IPS-NIHi7 (cell line): ENCODE results near the gene VN1R4.
"Not testable (repeated sequence)": the region's sequence is repeated elsewhere in the genome, so short reads cannot be mapped to it uniquely, and the experiment has no call there.

Experiments used
- DNase-seq: peaks from one replicate; pipeline ENCODE4 v3.0.0; 2012; ENCODE audit warnings: mixed read lengths; ENCODE audit errors: extremely low spot score

The VN1R4 gene

GRCh38 chr19:53267623-53268022, at the start of gene VN1R4:
VN1R4 (minus strand) TSS chr19:53267723; CDS start chr19:53267665, 58 bp downstream.
- not testable (repeated sequence) for DNase-seq

GRCh38 chr19:53311897-53312296, 44.4 kb upstream of the VN1R4 start:
- DNase-seq, result no peak

- no peak for DNase-seq
These were observed 43.5 kb upstream of the VN1R4 start for GRCh38 chr19:53311044-53311443.

GRCh38 chr19:53308339-53308811, 40.9 kb upstream of the VN1R4 start:
- peak; percentile 89 for DNase-seq

GRCh38 chr19:53301341-53301740, 33.8 kb upstream of the VN1R4 start:
- DNase-seq, result not testable (repeated sequence)

- no peak for DNase-seq
These were observed 27.4 kb upstream of the VN1R4 start for GRCh38 chr19:53294786-53295441.

GRCh38 chr19:53290758-53291549, 23.4 kb upstream of the VN1R4 start:
- DNase-seq, result no peak

- DNase-seq, result no peak
These were observed 17.6 kb upstream of the VN1R4 start for GRCh38 chr19:53285087-53285486.

GRCh38 chr19:53281947-53282346, 14.4 kb upstream of the VN1R4 start:
- DNase-seq, result not testable (repeated sequence)

- no peak for DNase-seq
These were observed 8.0 kb upstream of the VN1R4 start for GRCh38 chr19:53275480-53275879.

GRCh38 chr19:53272044-53272443, 4.5 kb upstream of the VN1R4 start:
- no peak for DNase-seq

- DNase-seq, result not testable (repeated sequence)
These were observed 2.3 kb upstream of the VN1R4 start for GRCh38 chr19:53269861-53270260.

- not testable (repeated sequence) for DNase-seq
These were observed 9.7 kb downstream of the VN1R4 start, which contains the start of gene VN1R2 for GRCh38 chr19:53257715-53258342. VN1R2 (plus strand) TSS chr19:53258292; CDS start chr19:53258376, 84 bp downstream.

GRCh38 chr19:53254411-53255341, 12.8 kb downstream of the VN1R4 start, which contains the start of gene ZNF677:
ZNF677 (minus strand) TSS chr19:53254873; CDS start chr19:53251550, 3,323 bp downstream.
- DNase-seq, result peak; percentile 98

- DNase-seq, result no peak
These were observed 21.0 kb downstream of the VN1R4 start for GRCh38 chr19:53246498-53246897.

- DNase-seq, result no peak
These were observed 30.3 kb downstream of the VN1R4 start for GRCh38 chr19:53237114-53237777.

- no peak for DNase-seq
These were observed 42.9 kb downstream of the VN1R4 start for GRCh38 chr19:53224606-53225005.

- DNase-seq, result not testable (repeated sequence)
These were observed 44.8 kb downstream of the VN1R4 start for GRCh38 chr19:53222716-53223115.
